Fibroblast of pulmonary artery (primary cell): ENCODE measurements around the gene KRT28.

Experiments
- DNase-seq: peaks from one replicate; pipeline ENCODE4 v3.0.0-alpha.2; 2010; ENCODE audit warnings: low read depth
- H3K4me3 ChIP-seq: replicated peaks from 2 replicates; pipeline ENCODE4 v1.5.1; 2011; ENCODE audit warnings: low read depth, mild to moderate bottlenecking, control low read depth, low read length, moderate library complexity
- TF ChIP-seq, protein P1 (sequence below): IDR thresholded peaks from 2 replicates; pipeline ENCODE4 v1.5.1; 2011; ENCODE audit warnings: mild to moderate bottlenecking, control low read depth, low read length, inconsistent platforms; ENCODE audit errors: missing control alignments

The KRT28 gene, protein sequence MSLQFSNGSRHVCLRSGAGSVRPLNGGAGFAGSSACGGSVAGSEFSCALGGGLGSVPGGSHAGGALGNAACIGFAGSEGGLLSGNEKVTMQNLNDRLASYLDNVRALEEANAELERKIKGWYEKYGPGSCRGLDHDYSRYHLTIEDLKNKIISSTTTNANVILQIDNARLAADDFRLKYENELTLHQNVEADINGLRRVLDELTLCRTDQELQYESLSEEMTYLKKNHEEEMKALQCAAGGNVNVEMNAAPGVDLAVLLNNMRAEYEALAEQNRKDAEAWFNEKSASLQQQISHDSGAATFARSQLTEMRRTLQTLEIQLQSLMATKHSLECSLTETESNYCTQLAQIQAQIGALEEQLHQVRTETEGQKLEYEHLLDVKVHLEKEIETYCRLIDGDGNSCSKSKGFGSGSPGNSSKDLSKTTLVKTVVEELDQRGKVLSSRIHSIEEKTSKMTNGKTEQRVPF

DNA sequence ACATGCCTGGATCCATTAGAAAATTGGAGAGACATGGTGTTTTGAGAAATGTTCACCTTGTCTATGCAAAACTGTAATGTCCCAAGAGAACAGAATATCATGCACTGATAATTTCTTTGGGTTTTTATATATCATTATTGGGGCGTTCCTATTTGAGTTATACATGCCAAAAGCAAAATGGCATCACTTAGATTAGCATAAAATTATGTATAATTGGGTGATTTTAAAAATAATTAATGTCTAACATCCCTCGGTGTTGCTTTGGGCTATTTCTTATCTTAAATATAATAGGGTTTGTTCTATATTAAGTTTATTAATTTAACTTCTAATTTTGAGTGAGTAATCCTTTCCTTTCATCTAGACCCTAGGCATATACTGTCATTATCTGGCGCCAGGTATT, at the start of gene KRT28:
TSS of gene KRT28 (minus strand) at position 101 of the 400 bp plus-strand sequence. CDS start at position 35, 66 bp downstream.
- no peak for DNase-seq
- TF ChIP-seq, protein P1, sequence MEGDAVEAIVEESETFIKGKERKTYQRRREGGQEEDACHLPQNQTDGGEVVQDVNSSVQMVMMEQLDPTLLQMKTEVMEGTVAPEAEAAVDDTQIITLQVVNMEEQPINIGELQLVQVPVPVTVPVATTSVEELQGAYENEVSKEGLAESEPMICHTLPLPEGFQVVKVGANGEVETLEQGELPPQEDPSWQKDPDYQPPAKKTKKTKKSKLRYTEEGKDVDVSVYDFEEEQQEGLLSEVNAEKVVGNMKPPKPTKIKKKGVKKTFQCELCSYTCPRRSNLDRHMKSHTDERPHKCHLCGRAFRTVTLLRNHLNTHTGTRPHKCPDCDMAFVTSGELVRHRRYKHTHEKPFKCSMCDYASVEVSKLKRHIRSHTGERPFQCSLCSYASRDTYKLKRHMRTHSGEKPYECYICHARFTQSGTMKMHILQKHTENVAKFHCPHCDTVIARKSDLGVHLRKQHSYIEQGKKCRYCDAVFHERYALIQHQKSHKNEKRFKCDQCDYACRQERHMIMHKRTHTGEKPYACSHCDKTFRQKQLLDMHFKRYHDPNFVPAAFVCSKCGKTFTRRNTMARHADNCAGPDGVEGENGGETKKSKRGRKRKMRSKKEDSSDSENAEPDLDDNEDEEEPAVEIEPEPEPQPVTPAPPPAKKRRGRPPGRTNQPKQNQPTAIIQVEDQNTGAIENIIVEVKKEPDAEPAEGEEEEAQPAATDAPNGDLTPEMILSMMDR: no peak
- H3K4me3 ChIP-seq: no peak within 1 kb of the TSS

DNA sequence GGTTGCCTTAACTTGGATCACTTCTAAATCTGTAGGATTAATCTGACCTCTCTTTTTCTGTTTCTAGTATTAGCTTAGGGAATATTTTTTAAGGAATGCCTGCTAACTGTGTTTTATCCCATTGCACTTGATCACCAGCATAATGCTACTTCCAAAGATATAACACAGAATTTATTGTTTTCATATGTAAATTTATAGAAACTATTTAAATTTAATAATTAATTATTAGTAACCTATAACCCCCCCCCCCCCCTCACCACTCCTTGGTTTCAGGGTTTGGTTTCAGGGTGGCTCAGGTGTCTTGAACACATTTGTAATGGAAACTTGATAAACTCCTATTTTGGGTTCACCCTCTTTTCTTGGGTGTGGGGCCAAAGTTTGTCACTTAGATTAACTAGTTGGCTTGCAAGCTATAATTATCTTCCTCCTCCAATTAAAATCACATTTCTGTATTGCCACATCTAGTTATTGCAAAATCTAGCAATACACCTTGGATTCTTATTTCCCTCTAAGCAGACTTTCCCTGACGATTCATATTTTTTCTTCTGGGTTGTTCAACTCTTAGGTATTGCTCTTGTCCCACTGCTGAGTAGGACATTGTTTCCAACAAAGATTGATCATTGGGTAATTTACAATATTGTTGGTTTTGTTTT, 49.0 kb upstream of the KRT28 start:
- no peak for DNase-seq
- H3K4me3 ChIP-seq: no peak overlapping the region
- TF ChIP-seq, protein P1: no peak

DNA sequence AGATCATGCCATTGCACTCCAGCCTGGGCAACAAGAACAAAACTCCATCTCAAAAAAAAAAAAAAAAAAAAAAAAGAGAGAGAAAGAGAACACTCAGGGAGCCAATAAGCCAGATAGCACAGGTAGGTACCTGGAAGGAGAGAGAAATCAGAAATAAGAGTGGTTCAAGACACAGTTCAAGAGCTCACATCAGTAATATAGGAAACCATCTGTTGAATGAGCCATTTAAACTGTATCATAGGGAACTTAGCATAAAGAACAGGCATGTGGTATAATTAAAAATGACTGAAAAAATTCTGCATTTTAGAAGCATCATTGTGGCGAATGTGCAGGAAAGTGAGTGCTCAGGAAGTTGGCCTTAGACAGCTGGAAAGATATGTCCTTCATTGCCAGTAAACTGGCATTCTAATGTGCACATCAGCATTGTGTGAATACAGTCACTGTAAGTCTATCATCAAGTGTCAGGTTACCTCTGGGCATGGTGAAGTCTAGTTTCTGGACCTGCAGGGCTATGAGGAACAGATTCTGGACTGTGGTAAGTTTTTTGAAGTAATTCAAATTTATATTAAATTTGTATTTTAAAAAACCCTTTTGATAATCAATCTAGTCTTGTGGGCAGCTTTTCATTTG, 46.9 kb upstream of the KRT28 start:
- TF ChIP-seq, protein P1: no peak
- no peak for DNase-seq
- no peak overlapping the region for H3K4me3 ChIP-seq

DNA sequence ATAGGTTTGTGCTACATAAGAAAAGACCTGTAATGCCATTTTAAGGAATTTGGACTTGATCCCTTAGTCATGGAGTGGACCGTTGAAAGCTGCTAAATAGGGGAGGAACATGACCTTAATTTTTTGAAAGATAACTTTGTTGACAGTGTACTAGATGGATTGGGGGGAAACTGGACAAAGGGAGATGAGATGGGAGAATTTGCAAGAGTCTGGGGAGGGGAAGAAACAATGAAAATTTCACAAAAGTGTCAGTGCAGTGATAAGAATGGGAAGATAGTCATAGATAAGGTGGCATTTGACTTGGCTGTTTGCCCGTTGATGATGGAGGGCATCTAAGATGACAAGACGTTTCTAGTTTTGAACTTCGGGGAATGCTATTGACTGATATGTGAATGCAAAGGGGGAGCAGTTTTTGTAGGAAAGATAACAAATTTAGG, 44.9 kb upstream of the KRT28 start:
- TF ChIP-seq, protein P1: no peak
- DNase-seq: no peak
- H3K4me3 ChIP-seq: no peak overlapping the region

DNA sequence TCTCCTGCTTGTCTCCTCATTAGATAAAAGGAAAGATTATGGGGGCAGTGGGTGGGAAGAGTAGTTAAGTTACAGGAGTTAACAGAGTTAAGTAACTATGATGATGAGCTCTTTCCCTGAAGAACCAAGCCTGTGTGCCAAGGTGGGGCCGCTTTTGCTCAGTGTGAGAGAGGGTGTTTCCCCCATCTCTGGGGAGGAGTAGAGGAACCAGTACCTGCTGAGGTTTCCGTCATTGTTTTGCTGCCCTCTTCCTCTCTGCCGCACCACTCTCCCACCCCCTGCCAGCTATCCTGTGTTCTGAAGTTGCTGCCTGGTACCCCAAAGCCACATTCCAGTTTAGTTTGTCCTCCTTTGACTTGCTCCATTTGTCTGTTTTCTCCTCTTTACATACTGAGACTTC, 43.5 kb upstream of the KRT28 start:
- DNase-seq: no peak
- TF ChIP-seq, protein P1: no peak
- no peak overlapping the region for H3K4me3 ChIP-seq

DNA sequence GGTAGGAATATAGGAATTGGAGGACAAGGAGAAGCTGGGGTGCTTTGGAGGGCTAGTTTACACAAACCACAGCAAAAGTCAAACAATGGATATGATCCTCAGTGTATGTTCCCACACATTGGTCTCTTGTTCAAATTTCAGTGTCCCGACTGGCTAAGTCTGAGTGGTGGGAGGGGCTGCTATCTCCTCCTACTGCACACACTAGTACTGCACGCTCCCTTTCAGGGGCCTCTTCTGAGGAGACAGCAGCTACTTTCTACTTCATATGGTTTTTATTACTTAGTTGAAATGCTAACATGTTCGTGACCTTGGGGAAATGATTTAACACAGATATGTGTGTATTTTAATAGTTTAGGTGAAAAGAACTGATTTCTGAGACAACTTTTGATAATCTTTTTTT, 41.5 kb upstream of the KRT28 start:
- no peak overlapping the region for H3K4me3 ChIP-seq
- TF ChIP-seq, protein P1: no peak
- DNase-seq: no peak
